ENCODE measurements around the gene OR2T34.
"Not testable (repeated sequence)": the region's sequence is repeated elsewhere in the genome, so short reads cannot be mapped to it uniquely, and the experiment has no call there.

OR2T34 gene

GRCh38 chr1:248590055-248590454, 15.5 kb upstream of the OR2T34 start:
- no peak overlapping the region for H3K4me3 ChIP-seq (ENCODE audit: low read depth, low read length)
- DNase-seq (ENCODE audit: low read depth): no peak
- TF ChIP-seq MAX (IDR thresholded peaks at IDR 0.05; ENCODE audit: low read depth, low read length): no peak
- TF ChIP-seq MYC (IDR thresholded peaks at IDR 0.05; ENCODE audit: low read depth, low read length): no peak
- no peak for TF ChIP-seq POLR2A (IDR thresholded peaks at IDR 0.05; ENCODE audit: extremely low read depth, insufficient read length)
- TF ChIP-seq CTCF (IDR thresholded peaks at IDR 0.05; ENCODE audit: low read depth, low read length): no peak

GRCh38 chr1:248589334-248589733, 14.8 kb upstream of the OR2T34 start:
- no peak for TF ChIP-seq POLR2A (IDR thresholded peaks at IDR 0.05; ENCODE audit: extremely low read depth, insufficient read length)
- no peak for TF ChIP-seq MAX (IDR thresholded peaks at IDR 0.05; ENCODE audit: low read depth, low read length)
- no peak overlapping the region for H3K4me3 ChIP-seq (ENCODE audit: low read depth, low read length)
- no peak for DNase-seq (ENCODE audit: low read depth)

- H3K4me3 ChIP-seq (ENCODE audit: low read depth, low read length): no peak overlapping the region
- DNase-seq (ENCODE audit: low read depth): no peak
- TF ChIP-seq MYC (IDR thresholded peaks at IDR 0.05; ENCODE audit: low read depth, low read length): no peak
- no peak for TF ChIP-seq MAX (IDR thresholded peaks at IDR 0.05; ENCODE audit: low read depth, low read length)
Measured at GRCh38 chr1:248585266-248585665, 10.7 kb upstream of the OR2T34 start.

- H3K4me3 ChIP-seq (ENCODE audit: low read depth, low read length): no peak overlapping the region
Measured at GRCh38 chr1:248576260-248576980, 1.9 kb upstream of the OR2T34 start.

GRCh38 chr1:248573856-248574255, 701 bp downstream of the OR2T34 start:
- DNase-seq (ENCODE audit: low read depth); H3K4me3 ChIP-seq (ENCODE audit: low read depth, low read length): not testable (repeated sequence)

More at GRCh38 chr1:248576260-248576980, 1.9 kb upstream of the OR2T34 start:
- no peak for TF ChIP-seq POLR2A (IDR thresholded peaks at IDR 0.05; ENCODE audit: extremely low read depth, insufficient read length)
- no peak for TF ChIP-seq MAX (IDR thresholded peaks at IDR 0.05; ENCODE audit: low read depth, low read length)
- TF ChIP-seq CTCF (IDR thresholded peaks at IDR 0.05; ENCODE audit: low read depth, low read length): no peak
- no peak for TF ChIP-seq MYC (IDR thresholded peaks at IDR 0.05; ENCODE audit: low read depth, low read length)
- no peak for DNase-seq (ENCODE audit: low read depth)

- not testable (repeated sequence) for H3K4me3 ChIP-seq (ENCODE audit: low read depth, low read length); DNase-seq (ENCODE audit: low read depth)
Measured at GRCh38 chr1:248572049-248572448, 2.5 kb downstream of the OR2T34 start.

- not testable (repeated sequence) for DNase-seq (ENCODE audit: low read depth); H3K4me3 ChIP-seq (ENCODE audit: low read depth, low read length)
Measured at GRCh38 chr1:248570811-248571210, 3.7 kb downstream of the OR2T34 start.

- H3K4me3 ChIP-seq (ENCODE audit: low read depth, low read length); DNase-seq (ENCODE audit: low read depth): not testable (repeated sequence)
Measured at GRCh38 chr1:248569049-248569448, 5.5 kb downstream of the OR2T34 start.

GRCh38 chr1:248565530-248566373, 8.8 kb downstream of the OR2T34 start:
- not testable (repeated sequence) for H3K4me3 ChIP-seq (ENCODE audit: low read depth, low read length); DNase-seq (ENCODE audit: low read depth)

- not testable (repeated sequence) for H3K4me3 ChIP-seq (ENCODE audit: low read depth, low read length); DNase-seq (ENCODE audit: low read depth)
Measured at GRCh38 chr1:248562672-248563071, 11.9 kb downstream of the OR2T34 start, which contains the start of gene OR2T29. Gene OR2T29 (minus strand): TSS chr1:248562772. CDS start chr1:248559491, 3,281 bp downstream.

GRCh38 chr1:248551027-248551426, 23.5 kb downstream of the OR2T34 start:
- not testable (repeated sequence) for DNase-seq (ENCODE audit: low read depth); H3K4me3 ChIP-seq (ENCODE audit: low read depth, low read length)

GRCh38 chr1:248547383-248547782, 27.2 kb downstream of the OR2T34 start:
- not testable (repeated sequence) for H3K4me3 ChIP-seq (ENCODE audit: low read depth, low read length); DNase-seq (ENCODE audit: low read depth)

GRCh38 chr1:248537449-248537848, 37.1 kb downstream of the OR2T34 start:
- not testable (repeated sequence) for H3K4me3 ChIP-seq (ENCODE audit: low read depth, low read length); DNase-seq (ENCODE audit: low read depth)

Data from NB4 (cell line).